HEK293T (cell line): ENCODE measurements around the gene SOX12.

Experiments
- CTCF ChIA-PET: fragments of 350-600 bp; formaldehyde crosslinking; extraction: SDS; loops from one replicate; lab custom pipeline; 2021; ENCODE audit warnings: antibody characterized with exemption, inconsistent platforms; lab: Yijun Ruan, JAX
- POLR2A ChIA-PET: fragments of 350-600 bp; formaldehyde crosslinking; extraction: SDS; loops from one replicate; lab custom pipeline; 2020; ENCODE audit warnings: antibody characterized with exemption, inconsistent platforms; lab: Yijun Ruan, JAX
- DNase-seq: peaks from one replicate; pipeline ENCODE4 v3.0.0; 2012; ENCODE audit warnings: mixed read lengths; ENCODE audit errors: extremely low spot score
- ARNT ChIP-seq: fragments of 450-650 bp; IDR thresholded peaks from 2 replicates; pipeline ENCODE4 v1.6.1; 2017; ENCODE audit warnings: mild to moderate bottlenecking
- BHLHE40 ChIP-seq: fragments of 450-650 bp; IDR thresholded peaks from 2 replicates; pipeline ENCODE4 v1.6.1; 2016; ENCODE audit warnings: mild to moderate bottlenecking, moderate library complexity, borderline replicate concordance
- CTBP1 ChIP-seq: fragments of 450-650 bp; IDR thresholded peaks from 2 replicates; pipeline ENCODE4 v1.6.1; 2016; ENCODE audit warnings: borderline replicate concordance
- ELF4 ChIP-seq: fragments of 450-650 bp; IDR thresholded peaks from 2 replicates; pipeline ENCODE4 v1.6.1; 2017; ENCODE audit warnings: antibody characterized with exemption
- FOXA1 ChIP-seq: fragments of 450-650 bp; IDR thresholded peaks from 2 replicates; pipeline ENCODE4 v1.6.1; 2016; ENCODE audit warnings: mild to moderate bottlenecking
- FOXK2 ChIP-seq: fragments of 450-650 bp; IDR thresholded peaks from 2 replicates; pipeline ENCODE4 v1.6.1; 2016; ENCODE audit warnings: mild to moderate bottlenecking
- FOXM1 ChIP-seq: fragments of 450-650 bp; IDR thresholded peaks from 2 replicates; pipeline ENCODE4 v1.6.1; 2017; ENCODE audit warnings: mild to moderate bottlenecking, borderline replicate concordance
- HDGF ChIP-seq: fragments of 450-650 bp; IDR thresholded peaks from 2 replicates; pipeline ENCODE4 v1.6.1; 2017; ENCODE audit warnings: antibody characterized with exemption, borderline replicate concordance
- L3MBTL2 ChIP-seq: fragments of 450-650 bp; conservative IDR thresholded peaks from 2 replicates; pipeline ENCODE4 v1.6.1; 2016; ENCODE audit warnings: mild to moderate bottlenecking
- LEF1 ChIP-seq: fragments of 450-650 bp; IDR thresholded peaks from 2 replicates; pipeline ENCODE4 v1.6.1; 2017; ENCODE audit warnings: mild to moderate bottlenecking, borderline replicate concordance
- NFRKB ChIP-seq: fragments of 450-650 bp; IDR thresholded peaks from 2 replicates; pipeline ENCODE4 v1.6.1; 2016; ENCODE audit warnings: mild to moderate bottlenecking, moderate library complexity
- PKNOX1 ChIP-seq: fragments of 450-650 bp; IDR thresholded peaks from 2 replicates; pipeline ENCODE4 v1.6.1; 2016
- SP1 ChIP-seq: fragments of 450-650 bp; IDR thresholded peaks from 2 replicates; pipeline ENCODE4 v1.6.1; 2017
- SUZ12 ChIP-seq: fragments of 450-650 bp; IDR thresholded peaks from 2 replicates; pipeline ENCODE4 v1.6.1; 2016; ENCODE audit warnings: mild to moderate bottlenecking
- TARDBP ChIP-seq: fragments of 450-650 bp; IDR thresholded peaks from 2 replicates; pipeline ENCODE4 v1.6.1; 2016
- ZNF384 ChIP-seq: fragments of 450-650 bp; IDR thresholded peaks from 2 replicates; pipeline ENCODE4 v1.6.1; 2016

Gene SOX12

GRCh38 chr20:298776-299391 is 26.5 kb upstream of the SOX12 start:
- ChIA-PET CTCF (interaction anchor here (3.1 kb wide), 1 partner anchor 32 kb away, joined by 8 read pairs; no protein-coding TSS in a partner anchor), POLR2A (interaction anchor here (1.0 to 4.2 kb wide), 8 partner anchors 10 to 55 kb away, joined by 3 to 73 read pairs (median 4); partner anchors contain the start of gene SOX12)
- DNase-seq: no peak
- TF ChIP-seq LEF1 (no peak), ELF4 (no peak), HDGF (no peak), NFRKB (no peak), PKNOX1 (no peak), TARDBP (no peak)

GRCh38 chr20:300345-300990 is 24.9 kb upstream of the SOX12 start:
- DNase-seq: no peak
- TF ChIP-seq TARDBP (no peak), SP1 (no peak), LEF1 (no peak), FOXM1 (no peak), ZNF384 (no peak), ELF4 (no peak), ARNT (no peak), BHLHE40 (no peak), HDGF (no peak), SUZ12 (no peak), NFRKB (no peak), CTBP1 (no peak)
- POLR2A ChIA-PET: interaction anchor here (0.9 to 4.2 kb wide), 5 partner anchors 15 to 34 kb away, joined by 3 to 73 read pairs (median 6); partner anchors contain the start of gene SOX12
- CTCF ChIA-PET: interaction anchor here (3.1 kb wide), 1 partner anchor 30 kb away, joined by 8 read pairs; no protein-coding TSS in a partner anchor

GRCh38 chr20:301886-302848 is 23.2 kb upstream of the SOX12 start:
- ChIA-PET CTCF (interaction anchor here (0.6 to 3.1 kb wide), 2 partner anchors 10 to 28 kb away, joined by 3 to 8 read pairs; no protein-coding TSS in a partner anchor), POLR2A (interaction anchor here (1.0 to 4.2 kb wide), 2 partner anchors 21 to 32 kb away, joined by 3 to 73 read pairs; partner anchors contain the start of gene SOX12)
- no peak for DNase-seq
- TF ChIP-seq FOXA1: no peak
- TF ChIP-seq HDGF: no peak
- no peak for TF ChIP-seq FOXM1
- no peak for TF ChIP-seq ELF4
- TF ChIP-seq ZNF384: no peak

- DNase-seq: no peak
- ChIA-PET CTCF (no interaction called here), POLR2A (no interaction called here)
- TF ChIP-seq BHLHE40 (no peak), SP1 (no peak), NFRKB (no peak), FOXK2 (no peak)
Measured at GRCh38 chr20:305745-306144, 19.6 kb upstream of the SOX12 start.

GRCh38 chr20:308427-309038 is 16.8 kb upstream of the SOX12 start:
- CTCF ChIA-PET: no interaction called here
- POLR2A ChIA-PET: interaction anchor here (1.5 to 1.9 kb wide), 2 partner anchors 10 to 17 kb away, joined by 5 to 14 read pairs; partner anchors contain the start of gene SOX12
- DNase-seq: no peak

More at GRCh38 chr20:308427-309038, 16.8 kb upstream of the SOX12 start:
- TF ChIP-seq CTBP1: no peak
- no peak for TF ChIP-seq SP1
- no peak for TF ChIP-seq FOXA1
- no peak for TF ChIP-seq NFRKB
- no peak for TF ChIP-seq L3MBTL2
- no peak for TF ChIP-seq FOXM1
- no peak for TF ChIP-seq SUZ12
- no peak for TF ChIP-seq ELF4
- TF ChIP-seq LEF1: no peak
- no peak for TF ChIP-seq ARNT
- no peak for TF ChIP-seq TARDBP
- no peak for TF ChIP-seq HDGF
- TF ChIP-seq ZNF384: no peak
- TF ChIP-seq FOXK2: no peak
- TF ChIP-seq PKNOX1: no peak
- TF ChIP-seq BHLHE40: no peak
